Activated T-cell treated with anti-CD3 and anti-CD28 coated beads for 4 hours (primary cell): ENCODE results near the gene GALR2.
"Not testable (repeated sequence)": the region's sequence is repeated elsewhere in the genome, so short reads cannot be mapped to it uniquely, and the experiment has no call there.

ENCODE experiments used
- DNase-seq: peaks from one replicate; pipeline ENCODE4 v3.0.0-alpha.2; 2020

Gene GALR2

GRCh38 chr17:76050538-76051467, 23.8 kb upstream of the GALR2 start:
- no peak for DNase-seq

- no peak for DNase-seq
Measured at GRCh38 chr17:76051561-76051960, 23.0 kb upstream of the GALR2 start.

GRCh38 chr17:76053246-76054111, 21.1 kb upstream of the GALR2 start:
- DNase-seq: no peak

GRCh38 chr17:76054112-76054476, 20.5 kb upstream of the GALR2 start:
- DNase-seq: no peak

- no peak for DNase-seq
Measured at GRCh38 chr17:76056882-76057281, 17.7 kb upstream of the GALR2 start.

- not testable (repeated sequence) for DNase-seq
Measured at GRCh38 chr17:76058264-76058663, 16.3 kb upstream of the GALR2 start.

GRCh38 chr17:76063875-76064546, 10.6 kb upstream of the GALR2 start:
- DNase-seq: no peak

GRCh38 chr17:76065775-76066174, 8.8 kb upstream of the GALR2 start:
- no peak for DNase-seq

- no peak for DNase-seq
Measured at GRCh38 chr17:76071531-76072147, 2.9 kb upstream of the GALR2 start.

GRCh38 chr17:76072148-76072858, 2.3 kb upstream of the GALR2 start, which contains the start of gene SRP68:
TSS of gene SRP68 (minus strand) at chr17:76072517. CDS start at chr17:76072491, 26 bp downstream.
- DNase-seq: peak; percentile 74

- DNase-seq: no peak
Measured at GRCh38 chr17:76075364-76076145, 974 bp downstream of the GALR2 start.

GRCh38 chr17:76076146-76076764, 1.7 kb downstream of the GALR2 start:
- no peak for DNase-seq

GRCh38 chr17:76076765-76077583, 2.4 kb downstream of the GALR2 start:
- no peak for DNase-seq

GRCh38 chr17:76077584-76078110, 3.1 kb downstream of the GALR2 start:
- no peak for DNase-seq

GRCh38 chr17:76078370-76078769, 3.8 kb downstream of the GALR2 start:
- DNase-seq: not testable (repeated sequence)

GRCh38 chr17:76078860-76079534, 4.4 kb downstream of the GALR2 start, which contains the start of gene ZACN:
TSS of gene ZACN (plus strand) at chr17:76079182. CDS start at chr17:76079265, 83 bp downstream.
- DNase-seq: no peak

- DNase-seq: no peak
Measured at GRCh38 chr17:76079535-76079955, 5.0 kb downstream of the GALR2 start.

GRCh38 chr17:76079956-76080767, 5.6 kb downstream of the GALR2 start:
- DNase-seq: no peak
